ENCODE results near the gene LPCAT2. TPM values are rescaled to one million over a fixed set of nuclear protein-coding genes. Genes with fewer than 3 reads are reported as not detected.

The LPCAT2 gene
- total RNA-seq, 1 experiment from 2014 or later: 7.1 TPM

DNA sequence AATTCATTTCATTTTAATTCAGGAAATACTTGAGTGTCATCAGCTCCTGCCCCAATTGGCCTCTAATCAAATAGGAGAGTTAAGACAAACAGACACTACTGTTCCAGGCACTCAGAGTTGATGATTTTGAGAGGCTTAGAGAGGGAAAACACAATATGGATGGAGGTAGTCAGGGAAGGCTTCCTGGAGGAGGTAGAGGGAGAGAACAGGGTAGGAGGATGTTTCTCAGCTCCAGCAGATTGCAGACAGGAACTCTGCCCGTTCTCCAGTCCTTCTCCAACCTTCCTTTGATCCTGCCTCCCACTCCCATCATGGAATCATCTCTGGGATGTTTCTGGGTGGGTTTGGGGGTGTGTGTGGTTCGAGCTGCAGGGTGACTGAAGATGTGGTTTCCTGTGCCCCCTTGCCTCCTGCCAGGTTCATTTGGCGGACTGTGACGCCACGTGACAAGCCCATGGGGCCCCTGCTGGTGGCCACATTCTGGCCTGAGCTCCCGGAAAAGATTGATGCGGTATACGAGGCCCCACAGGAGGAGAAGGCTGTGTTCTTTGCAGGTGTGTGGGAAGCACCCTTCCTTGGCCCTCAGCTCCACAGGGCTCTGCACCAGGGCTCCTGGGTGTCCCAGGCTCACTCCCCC lies 12.2 kb upstream of the LPCAT2 start:
- Mint-ChIP-seq H3K27ac (no peak overlapping the region), H3K9me3 (no peaks in the 10 kb centered on the region), H3K4me3 (no peak overlapping the region), H3K4me1 (peaks cover 15% of the 10 kb centered on the region), H3K27me3 (ENCODE audit: low read depth) (no peaks in the 10 kb centered on the region), H3K36me3 (peaks cover 6% of the 10 kb centered on the region)
- TF ChIP-seq, protein P1, sequence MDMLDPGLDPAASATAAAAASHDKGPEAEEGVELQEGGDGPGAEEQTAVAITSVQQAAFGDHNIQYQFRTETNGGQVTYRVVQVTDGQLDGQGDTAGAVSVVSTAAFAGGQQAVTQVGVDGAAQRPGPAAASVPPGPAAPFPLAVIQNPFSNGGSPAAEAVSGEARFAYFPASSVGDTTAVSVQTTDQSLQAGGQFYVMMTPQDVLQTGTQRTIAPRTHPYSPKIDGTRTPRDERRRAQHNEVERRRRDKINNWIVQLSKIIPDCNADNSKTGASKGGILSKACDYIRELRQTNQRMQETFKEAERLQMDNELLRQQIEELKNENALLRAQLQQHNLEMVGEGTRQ (CRISPR knock-in tag; IDR thresholded peaks at IDR 0.05): no peak
- TF ChIP-seq, protein P2, sequence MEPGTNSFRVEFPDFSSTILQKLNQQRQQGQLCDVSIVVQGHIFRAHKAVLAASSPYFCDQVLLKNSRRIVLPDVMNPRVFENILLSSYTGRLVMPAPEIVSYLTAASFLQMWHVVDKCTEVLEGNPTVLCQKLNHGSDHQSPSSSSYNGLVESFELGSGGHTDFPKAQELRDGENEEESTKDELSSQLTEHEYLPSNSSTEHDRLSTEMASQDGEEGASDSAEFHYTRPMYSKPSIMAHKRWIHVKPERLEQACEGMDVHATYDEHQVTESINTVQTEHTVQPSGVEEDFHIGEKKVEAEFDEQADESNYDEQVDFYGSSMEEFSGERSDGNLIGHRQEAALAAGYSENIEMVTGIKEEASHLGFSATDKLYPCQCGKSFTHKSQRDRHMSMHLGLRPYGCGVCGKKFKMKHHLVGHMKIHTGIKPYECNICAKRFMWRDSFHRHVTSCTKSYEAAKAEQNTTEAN (CRISPR knock-in tag; IDR thresholded peaks at IDR 0.05): no peak
- no peak for TF ChIP-seq ZNF138 (CRISPR knock-in tag; conservative IDR thresholded peaks at IDR 0.05)
- no peak for TF ChIP-seq HMGA2 (CRISPR knock-in tag; IDR thresholded peaks at IDR 0.05)
- TF ChIP-seq, protein P3, sequence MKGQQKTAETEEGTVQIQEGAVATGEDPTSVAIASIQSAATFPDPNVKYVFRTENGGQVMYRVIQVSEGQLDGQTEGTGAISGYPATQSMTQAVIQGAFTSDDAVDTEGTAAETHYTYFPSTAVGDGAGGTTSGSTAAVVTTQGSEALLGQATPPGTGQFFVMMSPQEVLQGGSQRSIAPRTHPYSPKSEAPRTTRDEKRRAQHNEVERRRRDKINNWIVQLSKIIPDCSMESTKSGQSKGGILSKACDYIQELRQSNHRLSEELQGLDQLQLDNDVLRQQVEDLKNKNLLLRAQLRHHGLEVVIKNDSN (CRISPR knock-in tag; IDR thresholded peaks at IDR 0.05): no peak
- TF ChIP-seq TEAD4 (CRISPR knock-in tag; IDR thresholded peaks at IDR 0.05): no peak
- TF ChIP-seq, protein P4, sequence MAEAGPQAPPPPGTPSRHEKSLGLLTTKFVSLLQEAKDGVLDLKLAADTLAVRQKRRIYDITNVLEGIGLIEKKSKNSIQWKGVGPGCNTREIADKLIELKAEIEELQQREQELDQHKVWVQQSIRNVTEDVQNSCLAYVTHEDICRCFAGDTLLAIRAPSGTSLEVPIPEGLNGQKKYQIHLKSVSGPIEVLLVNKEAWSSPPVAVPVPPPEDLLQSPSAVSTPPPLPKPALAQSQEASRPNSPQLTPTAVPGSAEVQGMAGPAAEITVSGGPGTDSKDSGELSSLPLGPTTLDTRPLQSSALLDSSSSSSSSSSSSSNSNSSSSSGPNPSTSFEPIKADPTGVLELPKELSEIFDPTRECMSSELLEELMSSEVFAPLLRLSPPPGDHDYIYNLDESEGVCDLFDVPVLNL (CRISPR knock-in tag; IDR thresholded peaks at IDR 0.05; ENCODE audit: borderline replicate concordance, low read depth): no peak
- TF ChIP-seq, protein P5, sequence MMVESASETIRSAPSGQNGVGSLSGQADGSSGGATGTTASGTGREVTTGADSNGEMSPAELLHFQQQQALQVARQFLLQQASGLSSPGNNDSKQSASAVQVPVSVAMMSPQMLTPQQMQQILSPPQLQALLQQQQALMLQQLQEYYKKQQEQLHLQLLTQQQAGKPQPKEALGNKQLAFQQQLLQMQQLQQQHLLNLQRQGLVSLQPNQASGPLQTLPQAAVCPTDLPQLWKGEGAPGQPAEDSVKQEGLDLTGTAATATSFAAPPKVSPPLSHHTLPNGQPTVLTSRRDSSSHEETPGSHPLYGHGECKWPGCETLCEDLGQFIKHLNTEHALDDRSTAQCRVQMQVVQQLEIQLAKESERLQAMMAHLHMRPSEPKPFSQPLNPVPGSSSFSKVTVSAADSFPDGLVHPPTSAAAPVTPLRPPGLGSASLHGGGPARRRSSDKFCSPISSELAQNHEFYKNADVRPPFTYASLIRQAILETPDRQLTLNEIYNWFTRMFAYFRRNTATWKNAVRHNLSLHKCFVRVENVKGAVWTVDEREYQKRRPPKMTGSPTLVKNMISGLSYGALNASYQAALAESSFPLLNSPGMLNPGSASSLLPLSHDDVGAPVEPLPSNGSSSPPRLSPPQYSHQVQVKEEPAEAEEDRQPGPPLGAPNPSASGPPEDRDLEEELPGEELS (CRISPR knock-in tag; IDR thresholded peaks at IDR 0.05): no peak
- no peak for TF ChIP-seq JAZF1 (CRISPR knock-in tag; IDR thresholded peaks at IDR 0.05)
- TF ChIP-seq RORB (CRISPR knock-in tag; IDR thresholded peaks at IDR 0.05): no peak
- no peak for TF ChIP-seq GTF2I (CRISPR knock-in tag; conservative IDR thresholded peaks at IDR 0.05)
- no peak for TF ChIP-seq FOXK1 (CRISPR knock-in tag; IDR thresholded peaks at IDR 0.05)
- TF ChIP-seq NFE2L1 (CRISPR knock-in tag; IDR thresholded peaks at IDR 0.05): no peak
- TF ChIP-seq ETV6 (CRISPR knock-in tag; IDR thresholded peaks at IDR 0.05): no peak
- TF ChIP-seq CREM (CRISPR knock-in tag; IDR thresholded peaks at IDR 0.05): no peak
- TF ChIP-seq, protein P6, sequence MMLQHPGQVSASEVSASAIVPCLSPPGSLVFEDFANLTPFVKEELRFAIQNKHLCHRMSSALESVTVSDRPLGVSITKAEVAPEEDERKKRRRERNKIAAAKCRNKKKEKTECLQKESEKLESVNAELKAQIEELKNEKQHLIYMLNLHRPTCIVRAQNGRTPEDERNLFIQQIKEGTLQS (CRISPR knock-in tag; conservative IDR thresholded peaks at IDR 0.05): no peak
- no peak for TF ChIP-seq ELF4 (CRISPR knock-in tag; IDR thresholded peaks at IDR 0.05; ENCODE audit: low read depth)
- ATAC-seq: no peak
- ChIA-PET CTCF (interaction anchor here (1.0 kb wide), 1 partner anchor 32 kb away, joined by 3 read pairs; no protein-coding TSS in a partner anchor), POLR2A (no interaction called here)
- DNase-seq (ENCODE audit: low spot score): no peak

DNA sequence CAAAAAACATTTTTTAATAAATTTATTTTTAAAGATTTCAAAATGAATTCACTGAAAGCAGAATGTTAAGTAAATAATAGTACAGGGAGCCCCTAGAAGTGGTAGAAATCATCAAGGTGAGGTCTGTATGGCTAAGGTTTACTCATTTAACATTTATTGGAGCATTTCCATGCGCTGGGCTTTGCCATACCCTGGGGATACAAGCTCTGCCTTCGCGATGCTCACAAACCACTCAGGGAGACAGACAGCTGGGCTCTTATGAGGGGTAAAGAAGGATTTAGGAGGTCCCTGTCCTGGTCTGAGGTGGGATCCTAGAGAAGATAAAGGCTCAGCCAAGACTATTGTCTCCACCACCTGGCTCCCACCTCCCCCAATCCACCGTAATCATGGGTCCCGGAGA lies 11.3 kb upstream of the LPCAT2 start:
- DNase-seq (ENCODE audit: low spot score): no peak
- TF ChIP-seq, protein P7, sequence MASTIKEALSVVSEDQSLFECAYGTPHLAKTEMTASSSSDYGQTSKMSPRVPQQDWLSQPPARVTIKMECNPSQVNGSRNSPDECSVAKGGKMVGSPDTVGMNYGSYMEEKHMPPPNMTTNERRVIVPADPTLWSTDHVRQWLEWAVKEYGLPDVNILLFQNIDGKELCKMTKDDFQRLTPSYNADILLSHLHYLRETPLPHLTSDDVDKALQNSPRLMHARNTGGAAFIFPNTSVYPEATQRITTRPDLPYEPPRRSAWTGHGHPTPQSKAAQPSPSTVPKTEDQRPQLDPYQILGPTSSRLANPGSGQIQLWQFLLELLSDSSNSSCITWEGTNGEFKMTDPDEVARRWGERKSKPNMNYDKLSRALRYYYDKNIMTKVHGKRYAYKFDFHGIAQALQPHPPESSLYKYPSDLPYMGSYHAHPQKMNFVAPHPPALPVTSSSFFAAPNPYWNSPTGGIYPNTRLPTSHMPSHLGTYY (CRISPR knock-in tag; IDR thresholded peaks at IDR 0.05): no peak
- TF ChIP-seq, protein P3 (CRISPR knock-in tag; IDR thresholded peaks at IDR 0.05): no peak
- TF ChIP-seq, protein P8, sequence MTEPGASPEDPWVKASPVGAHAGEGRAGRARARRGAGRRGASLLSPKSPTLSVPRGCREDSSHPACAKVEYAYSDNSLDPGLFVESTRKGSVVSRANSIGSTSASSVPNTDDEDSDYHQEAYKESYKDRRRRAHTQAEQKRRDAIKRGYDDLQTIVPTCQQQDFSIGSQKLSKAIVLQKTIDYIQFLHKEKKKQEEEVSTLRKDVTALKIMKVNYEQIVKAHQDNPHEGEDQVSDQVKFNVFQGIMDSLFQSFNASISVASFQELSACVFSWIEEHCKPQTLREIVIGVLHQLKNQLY (CRISPR knock-in tag; IDR thresholded peaks at IDR 0.05): no peak
- TF ChIP-seq ATF1 (CRISPR knock-in tag; IDR thresholded peaks at IDR 0.05) (no peak), ZNF671 (CRISPR knock-in tag; IDR thresholded peaks at IDR 0.05) (no peak), NR3C1 (CRISPR knock-in tag; conservative IDR thresholded peaks at IDR 0.05; ENCODE audit: low read depth) (no peak)
- TF ChIP-seq, protein P4 (CRISPR knock-in tag; IDR thresholded peaks at IDR 0.05; ENCODE audit: borderline replicate concordance, low read depth): no peak
- TF ChIP-seq, protein P2 (CRISPR knock-in tag; IDR thresholded peaks at IDR 0.05): no peak

More for the DNA sequence above, 11.3 kb upstream of the LPCAT2 start:
- no peak for ATAC-seq
- ChIA-PET CTCF (interaction anchor here (0.7 kb wide), 1 partner anchor 32 kb away, joined by 3 read pairs; no protein-coding TSS in a partner anchor), POLR2A (no interaction called here)
- peaks cover 4% of the 10 kb centered on the region; the same call in 1 of the 2 replicates for H3K36me3 Mint-ChIP-seq
- H3K9me3 Mint-ChIP-seq: no peaks in the 10 kb centered on the region
- peaks cover 17% of the 10 kb centered on the region for H3K4me1 Mint-ChIP-seq
- no peak overlapping the region for H3K4me3 Mint-ChIP-seq
- H3K27me3 Mint-ChIP-seq (ENCODE audit: low read depth): no peaks in the 10 kb centered on the region
- no peak overlapping the region for H3K27ac Mint-ChIP-seq
